ENCODE data around the gene OR4B1. TPM values are rescaled to one million over a fixed set of nuclear protein-coding genes. Genes with fewer than 3 reads are reported as not detected.

Gene OR4B1
- total and polyA plus RNA-seq, 2 of the 8 experiments (the other 6 are each of a cell fraction or from before 2014, with no cell fraction given): not detected

GRCh38 chr11:48172818-48173609 is 43.6 kb upstream of the OR4B1 start:
- Histone ChIP-seq H3K4me3 (ENCODE audit: extremely low read depth in 1 of 4, insufficient read depth in 2 of 4, low read depth in 3 of 4, low read length in 4 of 4) (no peak overlapping the region), H3K79me2 (ENCODE audit: control insufficient read depth in 1 of 2, insufficient read depth in 2 of 2, low read length in 2 of 2) (no peaks in the 10 kb centered on the region), H2BK20ac (ENCODE audit: low read length) (no peak overlapping the region), H3K4me1 (replicated peaks in 1 of 4; ENCODE audit: control insufficient read depth in 3 of 4, insufficient read depth in 4 of 4, low read length in 3 of 4) (no peaks in the 10 kb centered on the region), H3K23ac (ENCODE audit: insufficient read length) (no peak overlapping the region), H3K79me1 (ENCODE audit: low read depth, low read length) (no peaks in the 10 kb centered on the region), H4K8ac (ENCODE audit: extremely low read depth, insufficient read depth, low read length) (no peak overlapping the region), H3K9me3 (ENCODE audit: insufficient read depth in 2 of 2, low read depth in 1 of 2, low read length in 1 of 2) (peaks cover 13 to 16% of the 10 kb centered on the region in 2 experiments; a peak in 2 of 4 replicates), H2BK15ac (ENCODE audit: low read length) (no peak overlapping the region), H4K91ac (replicated peaks; ENCODE audit: insufficient read length, low read length) (no peak overlapping the region), H3K23me2 (ENCODE audit: low read depth, low read length) (no peaks in the 10 kb centered on the region), H3K9ac (replicated peaks in 1 of 4; ENCODE audit: extremely low read depth in 1 of 4, low read depth in 3 of 4, low read length in 3 of 4) (no peak overlapping the region), H4K20me1 (replicated peaks in 1 of 2; ENCODE audit: control insufficient read depth in 1 of 2, insufficient read depth in 2 of 2, low read length in 2 of 2) (no peaks in the 10 kb centered on the region), H3K4ac (replicated peaks; ENCODE audit: insufficient read length, low read depth, low read length) (no peak overlapping the region), H3K14ac (ENCODE audit: insufficient read length) (no peak overlapping the region), H3K27me3 (replicated peaks in 1 of 4; ENCODE audit: control insufficient read depth in 3 of 4, extremely low read depth in 1 of 4, insufficient read depth in 3 of 4, low read length in 3 of 4) (no peaks in the 10 kb centered on the region), H2AK5ac (ENCODE audit: low read depth, low read length) (no peak overlapping the region), H3K27ac (ENCODE audit: low read depth, low read length) (no peak overlapping the region), H2BK12ac (ENCODE audit: low read depth, low read length) (no peak overlapping the region), H2BK120ac (replicated peaks; ENCODE audit: low read depth, low read length) (no peak overlapping the region), H3K18ac (ENCODE audit: extremely low read depth, low read length) (no peak overlapping the region), H3K56ac (replicated peaks; ENCODE audit: insufficient read length, low read depth, low read length) (no peak overlapping the region), H2AFZ (ENCODE audit: low read length) (no peak overlapping the region), H4K5ac (ENCODE audit: insufficient read length, low read depth, low read length) (no peak overlapping the region), H3K36me3 (ENCODE audit: control insufficient read depth in 2 of 4, insufficient read depth in 4 of 4, low read length in 3 of 4) (no peaks in the 10 kb centered on the region), H2BK5ac (ENCODE audit: low read depth, low read length) (no peak overlapping the region), H3K4me2 (ENCODE audit: insufficient read depth in 1 of 2, low read depth in 2 of 2, low read length in 2 of 2) (no peak overlapping the region)
- FAIRE-seq (peak; percentile 68), DNase-seq (ENCODE audit: low read depth in 1 of 2, low spot score in 2 of 2) (peak; percentile 44 to 94)
- ChIA-PET POLR2A (ENCODE audit: partially characterized antibody) (no interaction called here), CTCF (ENCODE audit: partially characterized antibody) (interaction anchor here (0.5 to 1.7 kb wide), 11 partner anchors 10 to 304 kb away, joined by 3 to 9 read pairs (median 3); no protein-coding TSS in a partner anchor)
- WGBS, 2 experiments (ENCODE audit: extremely low coverage in 1 of 2, insufficient coverage in 1 of 2, insufficient read length in 1 of 2, insufficient replicate concordance in 2 of 2, low coverage in 1 of 2, low lambda C conversion rate in 2 of 2, missing lambda C conversion rate in 1 of 2): 45% methylated on average over 14 of the region's 14 CpGs; no CpG with 5 or more reads in 1 of the 2 experiments
- no peak for TF ChIP-seq SRF (IDR thresholded peaks at IDR 0.05; ENCODE audit: low read depth, low read length)
- no peak for TF ChIP-seq POLR2AphosphoS5 (IDR thresholded peaks at IDR 0.05; ENCODE audit: low read depth, low read length)
- no peak for TF ChIP-seq SP2 (IDR thresholded peaks at IDR 0.05; ENCODE audit: low read length)
- no peak for TF ChIP-seq SAP30 (IDR thresholded peaks at IDR 0.05; ENCODE audit: insufficient read depth, insufficient replicate concordance, low read length)
- no peak for TF ChIP-seq GABPA (IDR thresholded peaks at IDR 0.05; ENCODE audit: borderline replicate concordance, insufficient read depth, low read length)
- peak; percentile 90 to 94 (median 92) for TF ChIP-seq CTCF (IDR thresholded peaks at IDR 0.05; ENCODE audit: control extremely low read depth in 1 of 3, insufficient read depth in 1 of 3, low read depth in 1 of 3, low read length in 3 of 3)
- TF ChIP-seq CREB1 (IDR thresholded peaks at IDR 0.05): 0 out of 2 replicates have a peak, but pooled peaks have one; percentile 12
- 0 out of 2 replicates have a peak, but pooled peaks have one; percentile 25 for TF ChIP-seq TEAD4 (IDR thresholded peaks at IDR 0.05; ENCODE audit: low read depth, low read length)
- no peak for TF ChIP-seq NANOG (IDR thresholded peaks at IDR 0.05; ENCODE audit: insufficient read depth, low read depth, low read length, poor library complexity, severe bottlenecking)
